NCI-H2107 treated with DMSO at 0.1 percent for 48 hours (cell line): ENCODE results near the gene CCDC170.
"Not testable (repeated sequence)": the region's sequence is repeated elsewhere in the genome, so short reads cannot be mapped to it uniquely, and the experiment has no call there.

Experiments used
- DNase-seq: peaks from one replicate; lab custom pipeline; 2025; ENCODE audit not compliant: unreplicated experiment; lab: John Stamatoyannopoulos, UW

The CCDC170 gene

DNA sequence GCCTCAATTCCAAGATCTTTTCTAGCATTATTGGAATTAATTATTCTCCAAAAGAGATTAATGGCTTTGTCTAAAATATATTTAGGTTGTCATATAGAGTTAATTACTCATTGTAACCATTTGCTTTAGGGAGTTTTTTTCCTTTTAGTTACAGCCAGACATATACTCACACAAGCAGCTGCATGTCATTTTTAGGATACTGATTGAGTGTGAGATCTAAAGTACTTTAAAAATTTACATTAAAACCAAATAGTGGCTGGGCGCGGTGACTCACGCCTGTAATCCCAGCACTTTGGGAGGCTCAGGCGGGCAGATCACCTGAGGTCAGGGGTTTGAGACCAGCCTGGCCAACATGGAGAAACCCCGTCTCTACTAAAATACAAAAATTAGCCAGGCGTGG, 51.1 kb downstream of the CCDC170 start:
- not testable (repeated sequence) for DNase-seq

- DNase-seq = no peak
Measured at GRCh38 chr6:151546941-151547659, 53.3 kb downstream of the CCDC170 start.

- DNase-seq = no peak
Measured at GRCh38 chr6:151548201-151548600, 54.4 kb downstream of the CCDC170 start.

- DNase-seq = no peak
Measured at GRCh38 chr6:151549790-151550189, 56.0 kb downstream of the CCDC170 start.

- no peak for DNase-seq
Measured at GRCh38 chr6:151550618-151551017, 56.8 kb downstream of the CCDC170 start.

DNA sequence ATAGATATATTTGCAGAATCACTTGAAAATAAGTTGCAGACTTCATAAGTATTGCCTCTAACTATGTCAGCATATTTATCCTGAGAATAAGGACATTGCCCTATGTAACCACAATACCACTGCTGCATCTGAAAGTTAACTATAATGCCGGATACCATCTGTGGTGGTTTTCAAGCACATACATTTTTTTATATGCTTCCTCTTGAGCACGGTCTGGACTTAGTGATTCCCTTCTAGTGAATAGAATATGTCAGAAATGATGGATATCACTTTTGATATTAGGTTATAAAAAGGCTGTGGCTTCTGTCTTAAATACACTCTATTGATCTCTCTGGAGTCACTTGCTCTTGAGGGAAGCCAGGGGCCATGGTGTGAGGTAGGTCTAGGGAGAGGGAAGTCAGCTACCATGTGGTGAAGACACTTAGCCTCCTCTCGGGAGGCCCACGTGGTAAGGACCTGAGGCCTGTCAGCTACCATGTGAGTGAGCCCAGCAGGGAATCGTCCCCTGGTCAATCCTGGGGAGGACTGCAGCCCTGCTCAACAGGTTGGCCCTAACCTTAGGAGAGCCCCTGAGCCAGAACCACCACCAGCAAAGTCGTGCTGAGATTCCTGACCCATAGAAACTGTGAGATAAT, 57.5 kb downstream of the CCDC170 start:
- DNase-seq = no peak

DNA sequence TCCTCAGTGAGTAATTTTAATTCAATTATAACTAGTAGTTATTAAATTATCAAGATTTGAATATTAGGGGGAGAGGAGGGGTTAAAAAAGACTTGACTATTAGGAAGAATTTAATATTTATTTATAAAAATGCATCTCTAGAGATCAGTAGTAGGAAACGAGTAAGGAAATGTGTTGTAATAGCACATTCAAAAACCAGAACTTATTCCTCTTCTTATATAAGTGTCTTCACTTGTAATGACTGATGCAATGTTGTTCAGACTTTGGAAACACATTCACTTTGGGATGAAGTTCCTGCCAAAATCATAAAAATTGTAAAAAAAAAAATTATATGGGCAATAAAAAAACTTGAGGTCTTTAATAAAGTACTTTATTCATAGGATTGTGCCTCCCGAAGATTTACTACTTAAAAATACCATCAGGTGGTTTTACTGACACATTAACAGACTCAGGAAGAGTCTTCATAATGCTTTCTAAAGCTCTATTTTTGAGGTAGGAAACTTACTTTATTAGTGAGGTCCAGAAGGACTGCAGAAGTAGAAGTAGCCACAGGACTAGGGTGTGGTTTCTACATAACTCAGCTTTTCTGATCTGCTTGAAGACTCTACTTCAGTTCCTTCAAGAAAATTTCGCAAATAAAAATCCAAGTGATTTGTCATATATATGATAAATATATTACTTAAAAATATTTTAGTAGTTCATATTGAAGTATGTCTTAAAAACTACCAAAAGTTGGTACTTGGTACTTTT, 59.8 kb downstream of the CCDC170 start:
- no peak for DNase-seq

- no peak for DNase-seq
Measured at GRCh38 chr6:151561238-151561637, 67.4 kb downstream of the CCDC170 start.

- DNase-seq = no peak
Measured at GRCh38 chr6:151564654-151565053, 70.8 kb downstream of the CCDC170 start.

DNA sequence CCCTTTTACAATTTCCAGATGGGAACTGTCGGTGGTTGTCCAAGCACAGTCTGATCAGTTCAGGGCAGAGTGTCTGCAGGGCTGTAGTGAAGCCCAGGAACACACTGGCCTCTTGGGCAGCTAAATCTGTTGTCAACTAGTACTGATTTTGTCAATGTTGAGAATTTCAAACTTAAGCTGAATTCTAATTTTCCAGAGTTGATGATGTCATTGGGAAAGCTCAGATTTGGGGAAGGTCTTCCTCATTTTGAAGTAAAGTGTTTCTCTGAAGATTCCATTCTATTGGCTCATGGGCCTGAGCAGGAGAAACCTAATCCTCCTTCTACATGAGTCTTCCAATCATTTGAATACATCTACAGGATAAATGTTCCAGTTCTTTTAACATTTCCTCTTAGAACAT, 72.1 kb downstream of the CCDC170 start:
- no peak for DNase-seq

- DNase-seq = no peak
Measured at GRCh38 chr6:151566557-151566956, 72.7 kb downstream of the CCDC170 start.

- DNase-seq = no peak
Measured at GRCh38 chr6:151576633-151577032, 82.8 kb downstream of the CCDC170 start.

DNA sequence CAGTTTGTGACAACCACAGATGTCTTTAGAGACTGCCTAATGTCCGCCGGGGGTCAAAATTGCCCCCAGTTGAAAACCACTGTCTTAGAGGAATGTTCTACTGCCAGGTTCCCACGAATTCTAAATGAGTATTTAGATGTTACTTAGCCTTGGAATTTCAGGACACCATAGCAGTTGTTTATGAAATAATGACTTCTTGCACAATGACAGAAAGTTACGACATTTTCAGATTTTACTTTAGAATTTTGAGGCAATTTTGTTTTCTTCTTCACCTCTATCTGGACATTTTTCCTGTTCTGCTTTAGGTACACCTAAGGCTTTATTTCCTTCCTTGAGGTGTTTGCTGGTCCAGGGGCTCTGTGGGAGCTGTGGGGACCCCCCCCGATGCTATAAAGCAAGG, 83.4 kb downstream of the CCDC170 start:
- no peak for DNase-seq

- no peak for DNase-seq
Measured at GRCh38 chr6:151585741-151586140, 91.9 kb downstream of the CCDC170 start.

DNA sequence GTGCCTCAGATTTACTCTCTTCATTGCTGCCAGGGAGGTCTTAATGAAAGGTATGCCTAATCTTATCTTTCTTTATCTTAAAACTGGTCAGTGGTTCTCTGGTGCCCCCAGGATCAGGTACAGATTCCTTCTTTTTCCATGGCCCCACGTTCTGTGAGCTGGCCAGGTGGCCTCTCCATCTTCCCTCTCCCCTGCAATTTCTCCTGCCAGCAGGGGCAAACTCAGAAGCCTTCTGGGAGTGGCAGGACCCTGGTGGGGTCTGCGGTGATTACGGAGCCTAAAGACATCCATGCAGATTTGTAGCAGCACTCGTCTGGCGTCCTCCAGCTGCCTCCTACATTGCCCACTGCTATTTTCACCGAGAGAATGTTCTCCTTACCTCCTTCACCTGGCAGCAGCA, 95.8 kb downstream of the CCDC170 start:
- no peak for DNase-seq

DNA sequence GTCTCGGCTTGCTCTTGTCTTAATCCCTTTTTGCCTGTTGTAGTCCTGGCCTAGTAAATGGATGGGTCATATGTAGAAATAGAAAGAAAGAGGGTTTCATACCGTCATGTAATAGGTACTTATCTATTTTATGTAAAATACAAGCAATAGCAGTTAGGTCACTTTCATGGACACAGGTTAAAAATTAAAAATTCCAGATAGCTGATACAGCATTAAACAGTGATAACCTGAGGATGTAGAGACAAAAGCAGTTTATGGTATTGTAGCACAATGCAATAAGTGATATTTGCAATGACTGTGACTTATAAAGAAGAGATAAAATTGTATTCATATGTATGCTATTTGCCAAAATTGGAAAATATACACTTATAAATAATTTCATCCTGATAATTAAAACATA, 96.9 kb downstream of the CCDC170 start:
- no peak for DNase-seq

DNA sequence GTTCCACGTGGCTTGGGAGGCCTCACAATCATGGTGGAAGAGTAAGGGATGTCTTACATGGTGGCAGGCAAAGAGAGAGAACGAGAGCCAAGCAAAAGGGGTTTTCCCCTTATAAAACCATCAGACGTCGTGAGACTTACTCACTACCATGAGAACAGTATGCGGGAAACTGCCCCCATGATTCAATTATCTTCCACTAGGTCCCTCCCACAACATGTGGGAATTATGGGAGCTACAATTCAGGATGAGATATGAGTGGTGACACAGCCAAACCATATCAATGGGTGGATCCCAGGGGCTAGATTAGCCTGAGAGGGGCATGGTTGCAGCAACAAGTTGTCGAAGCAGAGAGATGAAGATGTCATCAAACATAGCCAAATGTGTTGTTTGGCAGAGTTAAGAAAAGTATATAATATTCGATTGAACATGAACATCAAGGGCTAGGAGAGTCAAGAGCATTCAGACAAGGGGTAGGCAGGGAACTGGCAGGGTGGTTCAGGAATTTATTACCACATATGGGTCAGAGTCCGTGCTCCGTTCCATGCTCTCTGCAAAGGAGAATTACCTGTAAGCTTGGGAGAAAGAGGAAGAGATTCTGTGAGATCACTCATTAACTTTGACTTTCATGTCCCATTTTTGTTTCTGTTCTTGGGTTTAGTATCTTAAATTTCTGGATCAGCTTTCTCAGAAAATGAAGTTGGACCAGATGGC, 98.8 kb downstream of the CCDC170 start:
- DNase-seq = no peak

DNA sequence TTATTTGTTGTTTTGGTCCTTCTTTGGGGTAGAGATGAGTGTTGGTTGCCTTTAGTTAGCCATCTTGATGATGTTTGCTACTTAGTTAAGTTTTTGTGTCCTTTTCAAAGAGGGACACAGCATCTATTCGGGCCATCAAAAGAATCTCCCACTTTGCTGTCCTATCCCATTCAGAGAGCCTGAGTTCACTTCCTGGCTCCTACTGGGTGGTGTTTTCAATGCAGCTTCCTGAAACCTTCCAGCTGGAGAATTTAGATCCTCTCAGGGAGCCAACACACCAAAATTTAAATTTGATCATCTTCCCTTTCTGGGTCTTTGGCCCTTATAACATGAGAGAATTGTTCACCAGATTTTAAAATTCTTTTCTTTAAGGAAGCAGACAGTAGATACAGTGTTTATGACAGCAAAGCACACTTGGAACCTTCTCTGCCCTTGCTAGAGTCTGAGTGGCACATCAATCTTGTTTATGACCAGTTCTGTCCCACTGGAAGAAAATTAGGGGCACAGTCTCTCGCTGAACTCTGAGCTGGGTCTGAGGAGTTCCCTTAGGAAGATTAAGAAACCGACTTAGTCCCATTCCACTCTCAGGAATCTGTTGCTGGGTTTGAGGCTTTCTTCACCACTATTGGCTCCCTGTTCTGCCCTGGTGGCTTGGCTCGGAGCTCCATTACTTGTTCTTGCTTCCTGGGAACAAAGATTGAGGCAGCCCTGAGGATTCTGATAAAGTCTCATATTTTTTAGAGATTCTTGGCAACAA, 115.5 kb downstream of the CCDC170 start:
- DNase-seq = no peak

DNA sequence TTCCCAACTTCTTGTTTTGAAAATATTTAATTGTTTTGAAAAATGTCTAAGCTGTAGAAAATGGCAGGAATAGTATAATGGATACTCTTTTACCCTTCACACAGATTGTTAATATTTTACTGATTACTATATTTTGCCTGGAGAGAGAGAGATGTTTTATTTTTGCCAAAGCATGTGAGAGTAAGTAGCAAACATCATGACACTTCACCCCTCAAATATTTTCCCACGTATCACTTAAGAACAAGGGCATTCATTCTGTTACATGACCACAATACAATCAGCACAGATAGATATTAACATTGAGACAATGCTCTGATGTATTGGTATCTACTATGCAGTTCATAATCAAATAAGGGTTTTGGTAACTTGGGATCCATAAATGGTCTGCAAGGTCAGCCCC, 116.5 kb downstream of the CCDC170 start:
- DNase-seq = no peak

DNA sequence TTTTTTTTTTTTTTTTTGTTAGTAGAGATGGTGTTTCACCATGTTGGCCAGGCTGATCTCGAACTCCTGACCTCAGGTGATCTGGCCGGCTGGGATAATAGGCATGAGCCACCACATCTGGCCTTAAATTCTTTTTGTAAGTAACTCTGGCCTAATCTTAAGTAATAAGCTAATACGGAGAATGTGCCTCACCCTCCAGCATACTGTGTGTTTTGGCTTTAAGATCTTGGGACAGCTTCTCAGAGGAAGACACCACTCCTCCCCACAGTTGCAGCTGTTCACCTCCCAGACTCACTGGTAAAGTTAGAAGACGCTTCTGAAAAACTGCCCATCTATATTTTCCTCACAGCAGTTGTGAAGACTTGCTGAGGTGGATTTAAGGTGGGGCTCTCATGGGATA, 120.8 kb downstream of the CCDC170 start:
- no peak for DNase-seq

DNA sequence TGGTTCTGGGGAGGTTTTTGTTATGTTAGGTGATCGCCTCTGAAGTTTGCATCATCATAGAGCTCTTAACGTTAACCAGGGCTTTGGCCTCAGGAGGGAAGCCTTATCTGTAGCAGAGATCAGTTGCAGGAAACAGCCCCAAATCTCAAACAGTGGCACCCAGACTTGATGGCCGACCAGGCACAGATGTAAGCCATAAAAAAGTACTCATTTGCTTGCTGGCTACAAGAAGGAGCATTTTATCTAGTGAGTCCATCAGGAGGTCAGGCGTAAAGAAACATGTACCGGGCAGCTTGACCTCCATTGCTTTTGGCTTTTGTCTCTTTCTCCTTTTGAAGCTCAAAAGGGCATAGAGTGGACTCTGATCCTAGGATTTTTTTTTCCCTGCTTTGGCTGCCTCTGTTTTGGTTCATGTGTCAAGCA, 122.3 kb downstream of the CCDC170 start:
- DNase-seq = no peak
